RWPE2 (cell line): ENCODE measurements around the gene FAM222B.
A peak's percentile ranks its signal among the peaks of the same experiment; 100 is the strongest.
"Not testable (repeated sequence)": the region's sequence is repeated elsewhere in the genome, so short reads cannot be mapped to it uniquely, and the experiment has no call there.

Experiments used
- ATAC-seq: fragments of 200-7000 bp; cut with Tn5 transposase; 3 replicates; pipeline ENCODE4 v1.9.1; 2021; ENCODE audit warnings: low read depth
- DNase-seq: peaks from one replicate; pipeline ENCODE4 v3.0.0-alpha.2; 2020; ENCODE audit warnings: low spot score
- H3K27ac ChIP-seq: fragments of 450-650 bp; 2 replicates; pipeline ENCODE4 v1.5.1; 2017; ENCODE audit warnings: mild to moderate bottlenecking; ENCODE audit not compliant: poor library complexity, severe bottlenecking
- H3K27me3 ChIP-seq: fragments of 250-450 bp; sonication (Bioruptor Pico); 2 replicates; pipeline ENCODE4 v1.5.1; 2021; ENCODE audit warnings: mild to moderate bottlenecking, moderate library complexity; ENCODE audit not compliant: insufficient read depth, poor library complexity, severe bottlenecking
- H3K36me3 ChIP-seq: fragments of 250-450 bp; sonication (Bioruptor Pico); 2 replicates; pipeline ENCODE4 v1.5.1; 2020; ENCODE audit warnings: low read depth, mild to moderate bottlenecking, moderate library complexity
- H3K4me1 ChIP-seq: fragments of 250-450 bp; sonication (Bioruptor Pico); 2 replicates; pipeline ENCODE4 v1.5.1; 2021; ENCODE audit warnings: mild to moderate bottlenecking, moderate library complexity; ENCODE audit not compliant: insufficient read depth, poor library complexity, severe bottlenecking
- H3K4me3 ChIP-seq: fragments of 250-450 bp; sonication (Bioruptor Pico); 2 replicates; pipeline ENCODE4 v1.5.1; 2021; ENCODE audit warnings: mild to moderate bottlenecking, moderate library complexity; ENCODE audit not compliant: severe bottlenecking
- H3K9me3 ChIP-seq: fragments of 250-450 bp; sonication (Bioruptor Pico); 2 replicates; pipeline ENCODE4 v1.5.1; 2021; ENCODE audit warnings: mild to moderate bottlenecking, moderate library complexity; ENCODE audit not compliant: severe bottlenecking
- TF ChIP-seq, protein P1 (sequence below): fragments of 450-650 bp; IDR thresholded peaks from one replicate; pipeline ENCODE4 v1.5.1; 2017; ENCODE audit warnings: mild to moderate bottlenecking, moderate library complexity; ENCODE audit not compliant: poor library complexity, severe bottlenecking

FAM222B gene

DNA sequence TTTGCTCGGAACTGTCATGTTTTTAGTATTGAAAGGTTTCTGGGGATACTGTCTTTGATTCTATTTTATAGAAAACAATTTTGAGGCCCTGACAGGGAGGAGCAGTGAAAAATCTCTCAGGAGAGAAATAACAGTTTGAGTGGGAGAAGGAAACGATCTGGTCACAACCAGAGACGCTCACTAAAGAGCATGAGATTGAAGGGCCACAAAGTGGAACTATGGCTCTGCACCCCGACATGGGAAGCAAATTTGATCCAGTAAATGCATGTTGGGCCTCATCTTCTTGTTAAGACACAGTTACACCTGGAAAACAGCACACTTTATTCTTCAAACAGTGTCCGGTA lies 12.7 kb upstream of the FAM222B start:
- Histone ChIP-seq H3K27me3 (no peaks in the 10 kb centered on the region), H3K4me3 (peak overlapping the region; percentile 54), H3K27ac (peak overlapping the region; percentile 21), H3K9me3 (no peaks in the 10 kb centered on the region), H3K4me1 (peaks cover 3% of the 10 kb centered on the region), H3K36me3 (peaks cover 37% of the 10 kb centered on the region)
- TF ChIP-seq, protein P1, sequence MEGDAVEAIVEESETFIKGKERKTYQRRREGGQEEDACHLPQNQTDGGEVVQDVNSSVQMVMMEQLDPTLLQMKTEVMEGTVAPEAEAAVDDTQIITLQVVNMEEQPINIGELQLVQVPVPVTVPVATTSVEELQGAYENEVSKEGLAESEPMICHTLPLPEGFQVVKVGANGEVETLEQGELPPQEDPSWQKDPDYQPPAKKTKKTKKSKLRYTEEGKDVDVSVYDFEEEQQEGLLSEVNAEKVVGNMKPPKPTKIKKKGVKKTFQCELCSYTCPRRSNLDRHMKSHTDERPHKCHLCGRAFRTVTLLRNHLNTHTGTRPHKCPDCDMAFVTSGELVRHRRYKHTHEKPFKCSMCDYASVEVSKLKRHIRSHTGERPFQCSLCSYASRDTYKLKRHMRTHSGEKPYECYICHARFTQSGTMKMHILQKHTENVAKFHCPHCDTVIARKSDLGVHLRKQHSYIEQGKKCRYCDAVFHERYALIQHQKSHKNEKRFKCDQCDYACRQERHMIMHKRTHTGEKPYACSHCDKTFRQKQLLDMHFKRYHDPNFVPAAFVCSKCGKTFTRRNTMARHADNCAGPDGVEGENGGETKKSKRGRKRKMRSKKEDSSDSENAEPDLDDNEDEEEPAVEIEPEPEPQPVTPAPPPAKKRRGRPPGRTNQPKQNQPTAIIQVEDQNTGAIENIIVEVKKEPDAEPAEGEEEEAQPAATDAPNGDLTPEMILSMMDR: no peak
- DNase-seq (no peak), ATAC-seq (no peak)

DNA sequence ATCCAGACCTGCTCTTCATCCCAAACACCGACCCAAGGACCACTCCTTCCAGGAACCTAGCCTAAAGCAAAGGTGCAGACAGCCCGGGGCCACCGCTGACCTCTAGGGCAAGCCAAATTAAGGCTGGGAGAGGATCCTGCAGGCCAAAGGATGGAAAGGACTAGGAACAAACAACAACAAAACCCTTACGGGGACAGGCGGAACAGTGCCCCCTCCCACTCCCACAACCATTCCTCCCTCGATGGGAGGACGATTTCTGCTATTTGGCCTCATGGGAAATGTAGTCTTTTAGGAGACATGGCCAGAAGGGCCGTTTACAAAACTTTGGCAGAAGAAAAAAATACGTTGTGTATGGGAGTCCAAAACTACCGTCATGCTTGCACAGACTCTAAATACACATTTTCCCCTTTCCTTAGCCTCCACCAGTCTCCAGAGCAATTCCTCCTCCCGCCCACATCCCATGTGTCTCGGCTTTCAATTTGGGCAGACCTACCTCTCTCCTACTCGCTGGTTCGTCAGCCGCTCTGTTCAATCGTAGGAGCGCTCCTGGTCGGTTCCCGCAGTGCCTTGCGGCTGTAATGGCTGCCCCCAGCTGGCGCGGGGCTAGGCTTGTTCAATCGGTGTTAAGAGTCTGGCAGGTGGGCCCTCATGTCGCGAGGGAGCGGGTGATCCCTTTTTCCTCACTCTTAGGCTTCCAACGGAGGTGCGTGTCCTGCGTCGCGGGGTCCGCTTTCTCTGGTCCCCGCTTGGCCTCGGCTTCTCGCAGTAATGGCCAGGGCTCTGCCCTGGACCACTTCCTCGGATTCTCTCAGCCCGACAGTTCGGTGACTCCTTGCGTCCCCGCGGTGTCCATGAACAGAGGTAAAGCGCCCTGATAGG lies 12.1 kb upstream of the FAM222B start, which contains the start of gene ERAL1:
Gene ERAL1 (plus strand): TSS at position 560 of the 879 bp plus-strand sequence. CDS start 19 bp downstream, at position 579.
- H3K9me3 ChIP-seq: no peaks in the 10 kb centered on the region
- TF ChIP-seq, protein P1: no peak
- no peaks in the 10 kb centered on the region for H3K27me3 ChIP-seq
- peak within 1 kb of the TSS; percentile 21 for H3K27ac ChIP-seq
- H3K4me1 ChIP-seq: peaks cover 3% of the 10 kb centered on the region
- ATAC-seq (peak; percentile 100), DNase-seq (peak; percentile 84)
- H3K36me3 ChIP-seq: peaks cover 34% of the 10 kb centered on the region
- H3K4me3 ChIP-seq: peak within 1 kb of the TSS; percentile 54

DNA sequence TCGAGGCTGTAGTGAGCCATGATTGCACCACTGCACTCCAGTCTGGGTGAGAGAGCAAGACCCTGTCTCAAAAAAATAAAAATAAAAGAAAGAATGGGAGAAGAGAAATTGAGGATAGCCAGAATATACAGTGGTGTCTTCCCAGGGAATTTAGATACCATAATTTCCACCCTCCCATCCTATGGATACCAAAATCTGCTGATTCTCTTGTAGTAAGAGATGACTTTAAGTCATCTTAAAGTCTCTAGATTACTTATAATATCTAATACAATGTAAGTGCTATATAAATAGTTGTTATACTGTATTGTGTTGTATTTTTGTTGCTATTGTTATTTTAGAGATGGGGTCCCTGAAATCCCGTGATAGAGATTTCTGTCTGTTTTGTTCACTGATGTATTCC lies 10.7 kb upstream of the FAM222B start:
- DNase-seq (no peak), ATAC-seq (no peak)
- no peaks in the 10 kb centered on the region for H3K9me3 ChIP-seq
- peaks cover 25% of the 10 kb centered on the region for H3K36me3 ChIP-seq
- H3K4me1 ChIP-seq: peaks cover 3% of the 10 kb centered on the region
- no peak overlapping the region for H3K4me3 ChIP-seq
- no peak overlapping the region for H3K27ac ChIP-seq
- TF ChIP-seq, protein P1: no peak
- no peaks in the 10 kb centered on the region for H3K27me3 ChIP-seq

DNA sequence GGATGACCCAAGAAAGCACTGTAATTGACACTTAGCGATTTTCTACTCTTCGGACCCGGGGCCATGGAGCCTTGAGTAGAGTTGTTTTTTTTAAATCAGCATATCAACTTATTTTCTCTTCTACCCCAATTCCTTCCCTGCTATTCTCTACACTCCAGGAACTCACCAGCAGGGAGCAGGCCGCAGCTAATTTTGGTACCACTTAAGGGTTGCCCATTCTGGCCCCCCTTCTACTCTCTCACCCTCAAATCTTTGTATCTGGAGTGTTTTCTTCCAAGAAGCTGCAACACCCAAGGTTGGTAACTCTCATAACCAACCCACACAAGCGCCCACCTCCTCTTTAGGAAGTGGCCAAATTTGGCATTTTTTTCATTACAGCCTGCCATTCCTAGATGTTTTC lies 6.7 kb upstream of the FAM222B start:
- TF ChIP-seq, protein P1: no peak
- Histone ChIP-seq H3K27me3 (no peaks in the 10 kb centered on the region), H3K4me3 (no peak overlapping the region), H3K27ac (no peak overlapping the region), H3K4me1 (peaks cover 3% of the 10 kb centered on the region), H3K36me3 (no peaks in the 10 kb centered on the region), H3K9me3 (no peaks in the 10 kb centered on the region)
- DNase-seq (no peak), ATAC-seq (peak; percentile 50; the same call in 1 of the 3 replicates)

DNA sequence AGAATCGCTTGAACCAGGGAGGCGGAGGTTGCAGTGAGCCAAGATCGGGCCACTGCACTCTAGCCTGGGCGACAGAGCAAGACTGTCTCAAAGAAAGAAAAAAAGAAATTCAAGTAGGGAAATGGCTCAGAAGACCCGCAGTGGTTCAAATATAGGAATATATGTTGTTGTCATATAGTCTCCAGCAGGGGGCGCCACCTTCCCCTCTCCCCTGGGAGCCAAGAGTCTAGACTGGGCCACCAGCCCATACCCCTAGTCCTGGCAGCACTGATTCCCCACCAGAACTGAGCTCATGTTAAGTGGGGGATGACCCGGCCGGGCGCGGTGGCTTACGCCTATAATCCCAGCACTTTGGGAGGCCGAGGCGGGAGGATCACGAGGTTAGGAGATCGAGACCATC lies 6.1 kb upstream of the FAM222B start:
- not testable (repeated sequence) for H3K27ac ChIP-seq, H3K4me1 ChIP-seq, ATAC-seq, DNase-seq, H3K36me3 ChIP-seq, H3K27me3 ChIP-seq, H3K9me3 ChIP-seq, H3K4me3 ChIP-seq
- TF ChIP-seq, protein P1: peak; percentile 34

DNA sequence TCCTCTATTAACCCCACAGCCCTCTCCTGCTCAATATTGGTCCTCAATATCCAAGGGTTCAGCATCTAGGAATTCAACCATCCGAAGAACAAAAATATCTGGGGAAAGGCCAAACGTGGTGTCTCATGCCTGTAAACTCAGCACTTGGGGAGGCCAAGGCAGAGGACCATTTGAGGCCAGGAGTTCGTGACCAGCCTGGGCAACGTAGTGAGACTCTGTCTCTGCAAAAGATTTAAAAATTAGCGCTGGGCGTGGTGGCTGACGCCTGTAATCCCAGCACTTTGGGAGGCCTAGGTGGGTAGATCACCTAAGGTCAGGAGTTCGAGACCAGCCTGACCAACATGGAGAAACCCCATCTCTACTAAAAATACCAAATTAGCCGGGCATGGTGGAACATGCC lies 4.1 kb upstream of the FAM222B start:
- H3K27ac ChIP-seq, H3K36me3 ChIP-seq, H3K4me3 ChIP-seq, H3K27me3 ChIP-seq, DNase-seq, H3K9me3 ChIP-seq, H3K4me1 ChIP-seq, ATAC-seq: not testable (repeated sequence)
